Measurements from ENCODE around the gene IFNL4. TPM values are rescaled to one million over a fixed set of nuclear protein-coding genes. Genes with fewer than 3 reads are reported as not detected.

The IFNL4 gene
- total RNA-seq, 1 experiment from 2014 or later: not detected

- BruUV-seq (replicated peaks): no TSS peak
- intact Hi-C loops (cut with micrococcal nuclease; ENCODE audit: unreplicated experiment): no loop called here
- Histone ChIP-seq H2AFZ (no peak overlapping the region), H3K36me3 (ENCODE audit: low read depth) (no peaks in the 10 kb centered on the region), H3K9me3 (ENCODE audit: insufficient read depth, low read depth) (no peaks in the 10 kb centered on the region), H3K9me2 (ENCODE audit: insufficient read depth) (no peaks in the 10 kb centered on the region), H3K27me3 (ENCODE audit: insufficient read depth, low read depth) (no peaks in the 10 kb centered on the region), H3K79me2 (ENCODE audit: low read depth) (no peaks in the 10 kb centered on the region), H3K27ac (no peak overlapping the region), H3F3A (ENCODE audit: insufficient read depth, low read depth) (no peaks in the 10 kb centered on the region), H4K20me1 (ENCODE audit: insufficient read depth) (no peaks in the 10 kb centered on the region), H3K4me1 (replicated peaks; ENCODE audit: insufficient read depth) (0 out of 2 replicates have a peak, but pooled peaks cover 8% of the 10 kb centered on the region), H3K4me3 (no peak overlapping the region), H3K4me2 (no peak overlapping the region)
- no peak for DNase-seq
- ChIA-PET POLR2A (ENCODE audit: unreplicated experiment) (no interaction called here), CTCF (no interaction called here)
- TF ChIP-seq CTCF (conservative IDR thresholded peaks at IDR 0.05): no peak
- no peak for TF ChIP-seq EZH2 (IDR thresholded peaks at IDR 0.05; ENCODE audit: low read depth)
Observed at GRCh38 chr19:39265321-39265916, 16.8 kb upstream of the IFNL4 start.

DNA sequence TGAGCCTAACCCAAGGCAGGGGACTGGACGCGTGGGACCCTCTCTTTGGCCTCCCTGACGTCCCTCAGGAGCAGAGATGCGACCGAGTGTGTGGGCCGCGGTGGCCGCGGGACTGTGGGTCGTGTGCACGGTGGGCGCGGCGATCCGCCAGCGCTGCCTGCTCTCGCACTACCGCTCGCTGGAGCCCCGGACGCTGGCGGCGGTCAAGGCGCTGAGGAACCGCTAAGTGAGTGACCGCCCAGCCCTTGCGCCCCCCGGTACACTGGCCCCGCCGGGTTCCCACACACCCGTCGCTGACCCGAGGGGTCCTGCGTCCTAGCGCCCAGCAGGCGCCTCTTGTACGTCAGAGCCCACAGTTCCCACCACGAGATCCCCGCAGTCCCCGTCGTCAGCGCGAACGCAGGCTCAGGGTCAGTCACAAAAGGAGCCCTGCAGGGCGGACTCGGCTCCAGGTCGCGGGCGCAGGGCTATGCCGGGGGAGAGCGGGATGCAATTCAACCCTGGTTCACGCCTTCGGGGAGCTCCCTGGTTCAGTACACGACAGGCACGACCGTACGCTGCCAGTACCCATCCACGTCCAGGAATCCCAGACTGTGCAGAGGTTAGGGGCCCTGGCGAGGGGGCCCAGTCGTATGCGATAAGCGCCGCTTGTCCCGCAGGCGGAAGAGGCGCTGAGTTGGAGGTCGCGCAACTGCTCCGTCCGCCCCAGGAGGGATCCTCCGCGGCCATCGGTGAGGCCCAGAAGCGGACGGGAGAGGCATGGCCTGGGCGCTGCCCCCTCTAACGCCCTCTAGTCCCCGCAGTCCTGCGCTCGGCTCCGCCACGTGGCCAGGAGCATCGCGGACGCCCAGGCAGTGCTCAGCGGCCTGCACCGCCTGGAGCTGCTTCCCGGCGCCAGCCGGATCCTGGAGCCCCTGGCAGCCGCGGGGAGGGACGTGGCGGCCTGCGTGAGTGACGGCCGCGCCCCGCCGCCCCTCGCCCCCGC, 15.9 kb upstream of the IFNL4 start:
- intact Hi-C loops (cut with micrococcal nuclease; ENCODE audit: unreplicated experiment): no loop called here
- Histone ChIP-seq H3K4me2 (no peak overlapping the region), H3K79me2 (ENCODE audit: low read depth) (no peaks in the 10 kb centered on the region), H3K9me3 (ENCODE audit: insufficient read depth, low read depth) (no peaks in the 10 kb centered on the region), H3F3A (ENCODE audit: insufficient read depth, low read depth) (no peaks in the 10 kb centered on the region), H3K36me3 (ENCODE audit: low read depth) (no peaks in the 10 kb centered on the region), H3K4me3 (no peak overlapping the region), H4K20me1 (ENCODE audit: insufficient read depth) (no peaks in the 10 kb centered on the region), H2AFZ (no peak overlapping the region), H3K4me1 (replicated peaks; ENCODE audit: insufficient read depth) (0 out of 2 replicates have a peak, but pooled peaks cover 8% of the 10 kb centered on the region), H3K9me2 (ENCODE audit: insufficient read depth) (no peaks in the 10 kb centered on the region), H3K27ac (no peak overlapping the region), H3K27me3 (ENCODE audit: insufficient read depth, low read depth) (no peaks in the 10 kb centered on the region)
- DNase-seq: no peak
- POLR2A ChIA-PET (ENCODE audit: unreplicated experiment): no interaction called here
- CTCF ChIA-PET: no interaction called here
- no TSS peak for BruUV-seq (replicated peaks)
- no peak for TF ChIP-seq CTCF (conservative IDR thresholded peaks at IDR 0.05)
- TF ChIP-seq EZH2 (IDR thresholded peaks at IDR 0.05; ENCODE audit: low read depth): no peak

- H3F3A ChIP-seq (ENCODE audit: insufficient read depth, low read depth): no peaks in the 10 kb centered on the region
- TF ChIP-seq CTCF (conservative IDR thresholded peaks at IDR 0.05): no peak
- no peak for TF ChIP-seq EZH2 (IDR thresholded peaks at IDR 0.05; ENCODE audit: low read depth)
Observed at GRCh38 chr19:39263912-39264305, 15.3 kb upstream of the IFNL4 start.

More at GRCh38 chr19:39263912-39264305, 15.3 kb upstream of the IFNL4 start:
- Histone ChIP-seq H3K36me3 (ENCODE audit: low read depth) (no peaks in the 10 kb centered on the region), H3K4me2 (no peak overlapping the region), H4K20me1 (ENCODE audit: insufficient read depth) (no peaks in the 10 kb centered on the region), H3K27me3 (ENCODE audit: insufficient read depth, low read depth) (no peaks in the 10 kb centered on the region), H3K4me1 (replicated peaks; ENCODE audit: insufficient read depth) (0 out of 2 replicates have a peak, but pooled peaks cover 8% of the 10 kb centered on the region), H3K79me2 (ENCODE audit: low read depth) (no peaks in the 10 kb centered on the region), H3K9me3 (ENCODE audit: insufficient read depth, low read depth) (no peaks in the 10 kb centered on the region), H3K4me3 (no peak overlapping the region), H3K9me2 (ENCODE audit: insufficient read depth) (no peaks in the 10 kb centered on the region), H3K27ac (no peak overlapping the region), H2AFZ (no peak overlapping the region)
- no peak for DNase-seq
- intact Hi-C loops (cut with micrococcal nuclease; ENCODE audit: unreplicated experiment): no loop called here
- ChIA-PET POLR2A (ENCODE audit: unreplicated experiment) (no interaction called here), CTCF (no interaction called here)
- no TSS peak for BruUV-seq (replicated peaks)
